Hypothalamus (tissue), 51 donors: ENCODE results near the gene OTUB2.

Source experiments
- DNase-seq, 51 donors: peaks; one replicate each; lab custom pipeline; 2025; lab: John Stamatoyannopoulos, UW

The OTUB2 gene

DNA sequence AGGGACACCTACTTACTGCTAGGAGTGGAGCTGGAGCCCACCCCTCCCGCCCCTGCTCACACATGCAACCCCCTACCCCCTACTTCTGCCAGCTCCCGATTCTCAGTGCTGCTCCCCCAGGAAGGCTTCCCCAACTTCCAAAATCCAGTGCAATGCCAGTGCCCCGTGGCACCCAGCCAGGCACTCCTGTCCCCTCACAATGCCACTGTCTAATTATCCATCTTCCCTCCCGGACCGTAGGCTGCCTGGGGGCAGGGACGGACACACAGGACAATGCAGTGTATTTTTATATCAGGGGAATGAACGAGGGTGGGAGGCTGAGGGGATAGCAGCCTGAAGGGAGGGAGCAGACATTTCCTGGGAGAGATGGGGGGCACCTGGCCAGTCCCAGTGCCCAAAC, 12.4 kb downstream of the OTUB2 start:
- DNase-seq, result no peak

DNA sequence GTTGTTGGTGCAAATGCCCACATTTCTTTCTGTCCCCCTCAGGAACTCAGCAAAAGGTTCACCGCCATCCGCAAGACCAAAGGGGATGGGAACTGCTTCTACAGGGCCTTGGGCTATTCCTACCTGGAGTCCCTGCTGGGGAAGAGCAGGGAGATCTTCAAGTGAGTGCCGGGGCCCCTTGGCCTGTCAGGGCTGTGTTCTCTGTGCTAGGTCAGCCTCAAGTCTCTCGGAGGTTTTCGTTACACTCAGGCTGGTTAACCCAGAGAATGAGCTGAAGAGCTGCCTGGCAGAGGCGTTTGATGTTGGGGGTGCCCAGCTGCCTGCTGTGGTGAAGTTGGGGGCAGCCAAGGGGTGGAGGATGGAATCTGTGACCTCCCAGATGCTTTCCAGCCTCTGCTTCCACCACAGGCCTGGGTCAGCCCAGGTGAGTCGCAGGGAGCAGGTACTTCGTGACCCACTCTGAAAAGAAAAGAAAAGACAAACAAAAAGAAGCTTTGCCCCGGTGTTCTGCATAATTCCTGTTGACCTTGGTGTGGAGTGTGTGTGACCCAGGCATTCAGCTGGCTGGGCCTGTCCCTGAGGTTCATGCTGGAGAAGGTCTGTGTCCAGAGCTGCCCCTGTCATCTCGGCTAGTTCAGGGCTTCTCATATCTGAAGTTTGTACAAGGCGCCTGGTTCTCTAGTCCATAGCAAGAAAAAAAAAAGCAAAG, 12.9 kb downstream of the OTUB2 start:
- no peak for DNase-seq

DNA sequence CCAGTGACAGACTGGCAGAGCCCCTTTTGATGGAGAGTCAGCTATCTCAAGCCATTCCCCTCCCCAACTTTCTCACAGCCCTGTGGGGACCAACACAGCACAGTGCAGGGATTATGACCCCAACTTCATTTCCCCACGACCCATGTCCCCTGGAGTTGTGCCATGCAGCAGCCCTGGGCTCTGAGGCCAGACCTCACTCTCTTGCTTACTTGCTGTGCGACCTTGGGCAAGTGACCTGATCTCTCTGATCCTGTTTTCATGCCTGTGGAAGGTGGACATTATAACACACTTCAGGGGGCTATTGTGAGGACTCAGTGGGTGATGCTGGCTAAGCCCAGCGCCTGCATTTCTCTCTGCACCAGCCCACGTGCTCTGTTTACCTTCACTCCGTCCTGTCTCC, 14.1 kb downstream of the OTUB2 start:
- DNase-seq, result no peak

DNA sequence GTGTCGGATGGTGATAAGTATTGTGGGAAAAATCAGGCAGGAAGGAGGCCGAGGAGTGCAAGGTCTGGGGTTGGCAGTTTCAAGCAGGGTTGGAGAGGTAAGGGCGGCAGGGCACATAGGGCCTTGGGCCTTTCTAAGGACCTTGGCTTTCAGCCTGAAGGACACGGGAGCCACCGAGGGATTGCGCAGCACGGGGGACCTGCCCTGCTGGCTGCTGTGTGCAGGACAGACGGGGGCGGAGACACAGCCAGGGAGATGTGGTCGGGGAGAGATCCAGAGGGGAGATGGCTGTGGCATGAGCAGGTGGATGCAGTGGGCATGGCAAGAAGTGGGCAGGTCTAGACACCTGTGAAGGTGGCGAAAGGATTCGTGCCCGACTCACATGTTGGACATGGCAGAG, 14.7 kb downstream of the OTUB2 start:
- no peak for DNase-seq

DNA sequence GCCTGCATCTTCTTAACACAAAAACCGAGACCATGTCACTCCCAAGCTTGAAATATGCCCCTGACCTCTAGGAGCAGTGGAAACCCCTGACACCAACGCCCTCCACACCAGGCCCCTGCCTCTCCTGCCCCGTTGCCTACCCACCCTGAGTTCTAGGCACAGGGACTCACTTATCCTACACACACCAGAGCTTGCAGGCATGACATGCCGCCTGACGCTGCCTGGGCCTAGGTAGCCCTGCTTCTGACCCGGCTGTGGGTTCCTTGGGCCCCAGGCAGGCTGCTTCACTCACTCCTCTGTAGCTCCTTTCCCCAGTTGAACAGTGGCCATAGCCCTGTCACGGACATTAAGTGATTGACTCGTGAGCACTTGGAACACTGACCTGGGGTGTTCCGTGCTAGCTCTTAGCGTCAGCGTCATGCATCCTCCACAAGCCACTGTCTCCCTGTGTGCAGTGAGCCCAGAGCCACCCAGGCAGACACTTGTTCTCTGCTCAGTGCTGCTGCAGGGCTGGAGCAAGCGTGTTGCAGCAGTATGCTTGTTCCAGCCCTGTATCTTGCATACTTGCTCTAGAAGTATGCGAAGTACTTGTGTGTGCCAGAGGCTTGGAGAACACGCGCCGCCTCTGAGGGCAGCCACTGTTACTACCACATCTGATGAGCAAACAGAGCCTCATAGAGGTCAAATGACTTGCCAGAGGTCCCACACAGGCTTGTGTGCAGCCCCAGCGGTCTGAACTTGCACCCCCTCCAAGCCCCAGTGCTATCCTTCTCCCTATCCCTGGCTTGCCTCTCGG, 15.6 kb downstream of the OTUB2 start:
- peak in 1 of 51 donors; percentile 25 for DNase-seq

DNA sequence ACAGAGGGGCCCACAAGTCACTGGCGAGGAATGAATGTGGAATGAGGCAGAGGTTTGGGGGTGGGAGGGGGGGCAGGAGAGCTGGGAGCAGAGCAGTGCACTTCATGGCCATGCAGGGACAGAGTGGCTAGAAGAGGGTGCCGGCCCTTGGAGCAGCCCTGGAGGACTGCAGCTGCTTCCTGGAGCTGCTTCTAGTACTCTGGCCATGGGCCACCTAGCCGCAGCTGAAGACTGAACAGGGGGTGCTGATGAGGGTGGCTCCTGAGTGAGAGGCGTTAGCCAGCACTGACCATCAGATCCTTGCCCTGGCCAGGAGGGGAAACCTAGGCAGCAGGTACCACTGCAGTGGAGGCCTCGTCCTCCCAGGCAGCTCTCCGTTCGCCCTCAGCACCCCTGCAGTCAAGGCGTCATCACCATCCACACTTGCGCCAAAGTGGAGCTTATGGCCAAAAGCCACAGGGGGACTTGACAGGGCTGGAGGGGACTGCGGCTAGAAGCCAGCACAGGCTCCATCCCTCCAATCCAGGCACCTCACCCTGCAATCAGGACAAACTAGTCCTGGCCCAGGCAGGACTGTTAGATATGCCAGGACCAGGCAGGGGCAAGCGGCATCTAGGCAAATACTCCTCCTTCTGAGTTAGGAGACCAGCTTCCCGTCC, 16.4 kb downstream of the OTUB2 start:
- peak in 1 of 51 donors; percentile 8 for DNase-seq

DNA sequence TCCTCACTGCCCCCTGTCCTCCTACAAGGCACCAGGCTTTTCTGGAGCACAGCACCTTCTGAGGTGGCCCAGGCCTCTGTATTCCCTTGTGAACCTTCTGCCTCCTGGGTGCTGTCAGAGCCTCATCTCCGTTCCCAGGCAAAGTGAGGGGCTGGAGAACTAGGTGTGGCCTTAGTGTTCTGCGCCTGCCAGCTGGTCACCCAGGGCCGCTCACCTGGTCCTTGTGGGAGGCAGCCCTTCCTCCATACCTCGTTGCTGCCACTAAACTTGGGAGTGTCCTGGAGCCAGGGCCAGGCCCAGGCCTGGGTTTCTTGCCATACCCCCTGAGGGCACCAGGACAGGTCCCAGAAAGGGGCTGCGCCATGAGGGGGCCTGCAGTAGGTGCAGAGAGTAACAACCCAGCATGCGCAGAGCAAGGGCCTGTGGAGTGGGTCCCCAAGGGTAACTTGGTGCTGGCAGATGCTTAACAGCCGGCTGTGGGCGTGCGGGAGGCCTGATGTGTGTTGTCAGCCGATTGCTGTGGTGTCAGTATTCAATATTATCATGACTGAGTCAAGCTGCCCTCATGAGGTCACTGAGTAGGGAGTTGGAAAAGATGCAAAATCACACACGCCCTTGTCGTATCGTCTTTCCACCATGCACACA, 17.1 kb downstream of the OTUB2 start:
- DNase-seq, result peak in 1 of 51 donors; percentile 48

DNA sequence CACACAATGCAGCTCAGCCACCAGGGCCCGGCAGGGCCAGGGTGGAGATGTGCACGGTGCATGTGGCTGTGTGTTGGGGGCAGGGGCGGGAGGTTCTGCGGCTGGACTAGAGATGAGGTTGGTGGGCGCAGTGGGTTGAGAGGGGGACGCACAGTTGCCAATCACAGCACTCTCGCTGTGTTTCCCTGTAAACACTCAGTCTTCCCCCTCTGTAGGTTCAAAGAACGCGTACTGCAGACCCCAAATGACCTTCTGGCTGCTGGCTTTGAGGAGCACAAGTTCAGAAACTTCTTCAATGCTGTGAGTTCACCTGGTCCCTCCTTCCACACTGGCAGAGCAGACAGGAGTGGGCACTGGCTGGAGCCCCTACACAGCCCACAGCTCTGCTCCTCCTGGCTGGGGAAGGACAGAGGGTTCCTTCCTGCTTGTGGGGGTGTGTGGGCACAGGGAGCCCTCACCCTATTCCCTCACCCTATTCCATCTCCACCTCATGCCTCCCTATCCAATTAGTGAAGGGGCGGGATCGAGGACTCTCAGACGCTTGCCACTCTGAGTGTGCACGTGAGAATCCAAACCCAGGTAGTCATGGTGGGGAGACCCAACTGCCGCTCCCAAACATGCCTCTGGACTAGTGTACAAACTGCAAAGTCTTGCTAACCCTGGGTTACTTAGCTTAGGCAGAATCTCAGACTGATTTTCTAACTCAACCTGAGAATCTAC, 17.8 kb downstream of the OTUB2 start:
- DNase-seq, result no peak

DNA sequence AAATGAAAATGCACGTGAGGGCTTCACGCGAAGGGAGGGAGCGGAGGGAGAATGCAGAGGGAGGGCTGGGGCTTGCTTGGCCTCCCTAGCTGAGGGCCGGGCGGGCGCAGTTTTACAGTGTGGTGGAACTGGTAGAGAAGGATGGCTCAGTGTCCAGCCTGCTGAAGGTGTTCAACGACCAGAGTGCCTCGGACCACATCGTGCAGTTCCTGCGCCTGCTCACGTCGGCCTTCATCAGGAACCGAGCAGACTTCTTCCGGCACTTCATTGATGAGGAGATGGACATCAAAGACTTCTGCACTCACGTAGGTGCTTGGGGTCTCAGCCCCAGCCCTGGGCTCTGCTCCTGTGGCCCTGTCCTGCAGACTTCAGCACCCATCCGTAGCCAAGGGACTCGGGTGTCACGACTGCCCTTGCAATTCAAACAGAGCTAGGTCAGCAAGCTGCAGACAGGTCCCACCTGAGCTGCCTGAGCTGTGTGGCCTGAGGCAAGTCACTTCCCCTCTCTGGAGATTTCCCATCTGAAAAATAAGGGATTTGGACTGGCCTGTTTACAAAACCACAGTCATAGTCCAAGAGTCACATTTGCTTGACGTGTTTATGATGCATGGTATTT, 18.4 kb downstream of the OTUB2 start:
- DNase-seq, result no peak

DNA sequence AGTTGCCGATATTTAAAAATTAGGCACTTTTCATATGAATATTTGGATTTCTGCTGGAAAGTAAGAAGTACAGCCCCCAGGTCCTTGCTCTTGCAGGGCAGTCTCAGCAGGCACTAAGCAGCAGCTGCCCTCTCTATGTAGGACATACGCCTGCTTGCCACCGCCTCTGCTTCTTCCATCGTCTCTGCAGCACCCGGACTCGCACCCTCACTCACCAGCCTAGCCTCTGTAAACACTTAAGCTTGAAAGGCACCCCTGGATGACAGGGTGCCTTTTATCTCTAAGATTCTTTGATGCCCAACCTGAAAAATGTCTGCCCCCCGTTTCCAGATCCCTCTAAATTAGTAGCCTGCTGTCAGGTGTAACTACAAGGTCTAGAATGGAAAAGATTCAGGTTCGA, 19.0 kb downstream of the OTUB2 start:
- DNase-seq, result no peak

DNA sequence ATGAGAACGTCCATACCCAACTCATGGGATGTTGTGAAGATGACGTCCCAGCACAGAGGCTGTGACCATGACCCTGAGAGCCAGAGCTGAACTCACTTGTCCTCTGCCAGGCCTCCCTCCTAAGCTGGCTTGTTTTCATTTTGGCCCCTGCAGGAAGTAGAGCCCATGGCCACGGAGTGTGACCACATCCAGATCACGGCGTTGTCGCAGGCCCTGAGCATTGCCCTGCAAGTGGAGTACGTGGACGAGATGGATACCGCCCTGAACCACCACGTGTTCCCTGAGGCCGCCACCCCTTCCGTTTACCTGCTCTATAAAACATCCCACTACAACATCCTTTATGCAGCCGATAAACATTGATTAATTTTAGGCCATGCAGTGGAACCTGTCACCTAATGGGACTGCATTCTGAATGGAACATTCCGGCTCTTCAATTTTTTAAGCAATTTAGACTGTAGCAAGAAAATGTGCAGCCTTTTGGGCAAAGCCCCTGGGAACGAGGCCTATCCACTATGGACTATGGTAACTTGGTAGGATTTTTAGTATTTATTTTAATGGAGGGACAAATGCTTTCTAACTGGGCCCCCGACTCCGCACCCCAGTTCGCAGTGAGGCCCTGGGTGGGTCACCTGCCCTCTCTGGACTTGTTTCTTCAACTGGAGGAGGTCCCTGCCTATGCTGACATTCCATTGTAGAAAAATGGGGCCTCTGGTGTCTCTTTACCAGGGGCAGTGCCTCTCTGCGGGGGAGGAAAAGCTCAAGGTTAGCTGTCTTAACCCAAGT, 19.6 kb downstream of the OTUB2 start:
- DNase-seq, result no peak

DNA sequence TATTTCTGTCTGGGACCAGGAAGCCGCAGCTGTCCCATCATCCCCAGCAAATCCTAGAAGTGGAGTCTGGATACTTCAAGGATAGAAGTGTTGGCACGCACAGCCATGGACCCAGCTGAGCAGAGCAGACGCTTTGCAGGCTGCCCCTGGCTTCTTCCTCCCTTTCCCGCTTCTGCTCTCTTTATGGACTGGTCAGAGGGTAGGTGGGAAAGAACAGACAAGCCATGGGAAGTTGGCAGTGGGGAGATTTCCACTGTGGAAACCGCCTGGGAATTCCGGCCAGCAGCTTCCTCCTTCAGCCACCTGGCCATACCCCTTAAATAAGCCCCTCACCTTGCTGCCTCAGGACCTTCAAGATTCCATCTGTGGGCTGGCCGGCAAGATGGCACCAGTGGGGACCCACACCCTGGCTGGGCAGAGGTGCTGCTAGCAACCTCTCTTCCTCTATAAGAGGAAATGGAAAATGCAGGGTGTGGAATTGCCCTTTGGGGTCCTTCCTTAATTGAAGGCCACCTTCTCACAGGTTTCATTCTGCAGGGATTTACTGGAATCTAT, 20.6 kb downstream of the OTUB2 start:
- DNase-seq, result no peak

DNA sequence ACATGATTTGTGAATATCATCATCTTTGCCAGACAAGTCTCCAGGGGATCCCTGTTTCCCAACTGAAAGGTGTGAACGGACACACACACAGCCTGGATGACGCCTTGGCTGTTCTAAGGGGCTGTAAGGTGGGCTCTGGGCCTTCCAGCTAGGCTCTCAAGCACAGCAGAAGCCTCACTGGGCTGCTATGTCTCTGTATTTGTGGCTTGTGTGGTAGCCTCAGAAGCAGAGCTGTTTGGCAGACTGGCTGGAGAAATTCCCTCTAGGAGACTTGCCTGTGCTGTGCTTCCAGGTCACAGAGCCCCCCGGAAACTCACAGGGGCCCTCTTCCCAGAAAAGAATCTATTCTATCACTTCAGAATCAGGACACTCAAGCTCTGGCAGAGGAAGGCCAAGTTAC, 21.4 kb downstream of the OTUB2 start:
- DNase-seq, result no peak

DNA sequence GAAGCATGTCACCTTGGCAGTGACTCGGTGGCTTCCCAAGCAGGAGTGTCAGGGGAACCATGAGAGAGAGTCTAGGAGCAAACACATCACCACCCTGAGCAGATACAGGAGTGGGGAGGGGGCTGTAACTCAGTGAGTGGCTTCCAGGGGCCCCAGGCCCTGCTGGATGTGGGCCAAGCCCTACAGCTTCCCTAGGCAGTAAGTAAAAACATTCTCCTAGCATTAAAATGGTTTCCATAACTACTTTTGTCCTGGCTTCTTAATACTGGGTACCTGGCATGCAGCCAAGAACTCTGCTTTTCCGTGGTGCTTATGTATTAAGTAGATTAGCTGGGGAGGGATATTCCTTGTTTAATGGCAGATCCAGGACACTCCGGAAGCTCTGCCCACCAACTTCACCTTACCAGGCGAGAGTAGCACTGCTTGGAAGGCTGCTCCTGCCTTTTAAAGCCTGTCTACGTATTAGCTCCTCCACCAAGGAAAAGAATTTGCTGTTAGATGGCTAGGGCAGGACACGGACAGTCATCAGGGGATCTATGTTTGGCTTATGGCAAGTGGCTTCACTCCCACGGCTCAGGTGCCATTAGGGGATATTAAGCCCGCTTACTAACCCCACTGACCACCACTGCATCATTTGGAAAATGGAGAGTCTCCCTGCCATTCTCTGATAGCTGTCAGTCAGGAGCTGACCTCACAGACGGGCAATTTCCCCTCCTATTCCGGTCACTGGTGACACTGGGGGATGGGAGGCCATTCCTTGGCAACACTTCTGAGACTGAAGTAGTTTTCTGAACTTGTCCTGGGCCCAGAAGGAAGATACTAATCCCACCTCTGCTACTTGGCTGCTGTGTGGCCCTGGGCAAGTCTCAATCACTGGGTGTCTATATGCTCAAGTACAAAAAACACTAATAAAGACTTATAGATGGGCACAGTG, 22.8 kb downstream of the OTUB2 start:
- peak in 12 of 51 donors; percentile 22 to 59 (median 37) for DNase-seq

DNA sequence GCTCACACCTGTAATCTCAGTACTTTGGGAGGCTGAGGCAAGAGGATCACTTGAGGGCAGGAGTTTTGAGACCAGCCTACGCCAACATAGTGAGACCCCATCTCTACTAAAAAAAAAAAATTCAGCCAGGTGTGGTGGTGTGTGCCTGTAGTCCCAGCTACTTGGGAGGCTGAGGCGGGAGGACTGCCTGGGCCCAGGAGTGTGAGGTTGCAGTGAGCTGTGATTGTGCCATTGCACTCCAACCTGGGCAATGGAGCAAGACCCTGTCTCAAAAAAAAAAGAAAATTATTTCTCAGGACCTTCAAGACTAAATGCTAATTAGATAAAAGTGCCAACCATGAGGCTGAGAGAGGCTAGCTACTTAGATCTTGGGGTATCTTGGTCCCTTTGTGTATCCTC, 23.5 kb downstream of the OTUB2 start:
- no peak for DNase-seq

DNA sequence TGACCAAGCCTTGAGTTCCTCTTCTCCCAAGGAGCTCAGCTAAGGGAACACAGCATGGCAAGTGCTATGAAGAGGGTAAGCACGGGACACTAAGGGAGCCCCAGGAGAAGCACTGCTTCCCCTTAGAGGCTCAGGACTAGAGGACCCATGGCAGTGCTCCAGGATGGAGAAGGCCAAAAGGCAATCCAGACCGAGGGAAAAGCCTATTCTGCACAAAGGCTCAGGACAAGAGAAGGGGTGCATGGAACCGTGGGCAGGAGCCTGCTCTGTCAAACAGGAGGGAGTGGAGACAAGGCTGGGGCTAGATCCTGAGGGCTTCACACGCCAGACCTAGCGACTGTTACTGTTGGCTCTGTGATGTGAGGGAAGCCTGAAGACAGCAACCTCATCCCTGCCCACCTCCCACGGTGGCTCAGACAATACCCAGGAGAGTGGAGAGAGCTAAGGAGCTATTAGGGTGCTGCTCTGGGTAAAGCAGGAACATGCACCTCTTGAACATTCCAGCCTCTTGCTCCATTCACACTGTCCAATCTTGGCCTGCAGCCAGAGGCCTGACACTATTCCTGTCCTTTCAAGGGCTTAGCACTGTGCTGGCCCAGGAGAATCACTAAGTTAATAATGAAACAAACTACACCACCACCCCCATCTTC, 24.2 kb downstream of the OTUB2 start:
- DNase-seq, result no peak

DNA sequence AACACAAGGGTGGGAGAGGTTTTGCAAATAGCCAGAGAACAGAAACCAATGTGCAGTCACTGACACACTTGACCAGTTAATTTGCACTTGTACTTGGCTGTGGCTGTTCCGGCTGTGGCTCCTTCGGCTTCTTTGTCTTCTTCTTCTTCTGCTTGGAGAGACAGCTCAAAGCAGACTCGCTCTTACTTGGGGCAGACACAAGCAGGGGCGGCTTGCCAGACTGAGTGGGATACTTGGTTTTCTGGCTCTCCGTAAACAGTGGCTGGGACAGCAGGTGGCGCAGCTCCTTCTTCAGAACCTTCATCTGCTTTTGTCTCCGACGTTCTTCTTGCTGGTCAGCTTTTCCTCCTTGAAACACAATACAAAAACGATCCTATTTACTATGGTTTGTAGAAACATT, 25.0 kb downstream of the OTUB2 start:
- DNase-seq, result peak in 38 of 51 donors; percentile 18 to 83 (median 61)
